Mesodermal cell (in vitro differentiated cells): Measurements from ENCODE around the gene RASAL3. TPM values are rescaled to one million over a fixed set of nuclear protein-coding genes. Genes with fewer than 3 reads are reported as not detected.

Experiments used
- H3K27ac ChIP-seq: 2 replicates; pipeline ENCODE4 v1.7.0; 2013; ENCODE audit warnings: mild to moderate bottlenecking, low read depth, low read length, moderate library complexity; ENCODE audit not compliant: severe bottlenecking
- H3K36me3 ChIP-seq: 2 replicates; pipeline ENCODE4 v1.7.1; 2013; ENCODE audit warnings: mild to moderate bottlenecking, low read length, moderate library complexity; ENCODE audit not compliant: control insufficient read depth, insufficient read depth
- H3K4me1 ChIP-seq: one replicate; pipeline ENCODE4 v1.7.1; 2013; ENCODE audit warnings: mild to moderate bottlenecking, low read length; ENCODE audit not compliant: insufficient read depth, control insufficient read depth, poor library complexity, severe bottlenecking
- H3K4me3 ChIP-seq: 2 replicates; pipeline ENCODE4 v1.7.0; 2013; ENCODE audit warnings: low read length, control low read depth, mild to moderate bottlenecking; ENCODE audit not compliant: insufficient read depth, poor library complexity, severe bottlenecking; ENCODE audit errors: extremely low read depth
- H3K9me3 ChIP-seq: 2 replicates; pipeline ENCODE4 v1.7.1; 2013; ENCODE audit warnings: mild to moderate bottlenecking, low read length, moderate library complexity; ENCODE audit not compliant: control insufficient read depth
- WGBS, 2 experiments: methylation state at CpG; one replicate each; pipeline ENCODE4 v1.1.5; 2013; ENCODE audit warnings: missing lambda C conversion rate in 2 of 2; ENCODE audit not compliant: insufficient coverage in 2 of 2; 5-methylcytosine and 5-hydroxymethylcytosine counted together
- polyA plus RNA-seq, 2 experiments: library from polyadenylated mRNA; stranded (reverse); fragments of 50-300 nt; gene quantifications; one replicate each; pipeline ENCODE4 v1.2.3, GENCODE V29; 2013

The RASAL3 gene
- 0.44 TPM for polyA plus RNA-seq (2013, experiment 1 of 2)
- polyA plus RNA-seq (2013, experiment 2 of 2) = not detected

GRCh38 chr19:15464394-15465385 is at the start of gene RASAL3:
Gene RASAL3 (minus strand): TSS chr19:15464544. CDS start chr19:15464358, 186 bp downstream.
- Histone ChIP-seq H3K9me3 (no peaks in the 10 kb centered on the region), H3K4me3 (no peak within 1 kb of the TSS), H3K36me3 (no peaks in the 10 kb centered on the region), H3K4me1 (no peaks in the 10 kb centered on the region), H3K27ac (no peak within 1 kb of the TSS)
- 67 to 78% methylated on average over 8 to 11 of the region's 17 CpGs for WGBS, 2 experiments

DNA sequence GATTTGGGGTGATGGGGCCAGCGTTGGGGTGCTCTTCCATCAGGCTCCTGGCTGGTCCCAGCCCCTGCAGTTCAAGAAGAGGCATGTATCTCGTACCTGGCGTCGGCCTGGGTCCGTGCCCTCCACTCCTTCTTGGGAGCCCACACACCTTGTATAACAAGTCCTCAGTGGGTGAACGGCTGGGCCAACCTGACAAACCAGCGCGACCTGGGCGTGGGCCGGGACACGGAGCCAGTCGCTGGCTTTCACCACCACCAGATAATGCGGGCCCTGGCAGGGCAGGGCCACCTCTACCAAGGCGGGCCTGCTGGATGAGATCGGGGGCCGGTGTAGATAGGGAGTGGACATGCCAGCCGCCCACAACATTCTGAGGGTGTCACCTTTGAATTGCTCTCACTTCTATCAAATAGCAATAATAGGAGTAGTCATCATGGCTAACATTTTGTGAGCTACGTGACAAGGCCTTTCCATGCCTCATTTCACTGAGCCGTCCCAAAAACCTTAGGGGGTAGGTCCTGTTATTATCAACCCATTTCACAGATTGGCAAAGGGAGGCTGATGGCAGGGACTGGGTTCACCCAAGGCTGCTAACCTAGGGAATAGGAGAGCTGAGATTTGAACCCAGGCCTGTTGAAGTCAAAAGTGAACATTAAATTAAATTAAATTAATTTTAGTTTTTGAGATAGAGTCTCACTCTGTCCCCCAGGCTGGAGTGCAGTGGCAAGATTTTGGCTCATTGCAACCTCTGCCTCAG is 47.5 kb upstream of the RASAL3 start:
- Histone ChIP-seq H3K36me3 (no peaks in the 10 kb centered on the region), H3K4me1 (no peaks in the 10 kb centered on the region), H3K27ac (no peak overlapping the region), H3K9me3 (peaks cover 45% of the 10 kb centered on the region), H3K4me3 (no peak overlapping the region)
- WGBS, 2 experiments = 87 to 89% methylated on average over 15 to 17 of the region's 19 CpGs

- no peak within 1 kb of the TSS for H3K27ac ChIP-seq
- peaks cover 44% of the 10 kb centered on the region for H3K9me3 ChIP-seq
- H3K4me1 ChIP-seq = no peaks in the 10 kb centered on the region
- H3K36me3 ChIP-seq = no peaks in the 10 kb centered on the region
- no peak within 1 kb of the TSS for H3K4me3 ChIP-seq
- WGBS, 2 experiments = 89% methylated on average over 46 to 51 of the region's 52 CpGs
Measured at GRCh38 chr19:15508035-15508710, 43.8 kb upstream of the RASAL3 start, which contains the start of gene CYP4F22. Gene CYP4F22 (plus strand): TSS chr19:15508525. CDS start chr19:15525337, 16,812 bp downstream.

DNA sequence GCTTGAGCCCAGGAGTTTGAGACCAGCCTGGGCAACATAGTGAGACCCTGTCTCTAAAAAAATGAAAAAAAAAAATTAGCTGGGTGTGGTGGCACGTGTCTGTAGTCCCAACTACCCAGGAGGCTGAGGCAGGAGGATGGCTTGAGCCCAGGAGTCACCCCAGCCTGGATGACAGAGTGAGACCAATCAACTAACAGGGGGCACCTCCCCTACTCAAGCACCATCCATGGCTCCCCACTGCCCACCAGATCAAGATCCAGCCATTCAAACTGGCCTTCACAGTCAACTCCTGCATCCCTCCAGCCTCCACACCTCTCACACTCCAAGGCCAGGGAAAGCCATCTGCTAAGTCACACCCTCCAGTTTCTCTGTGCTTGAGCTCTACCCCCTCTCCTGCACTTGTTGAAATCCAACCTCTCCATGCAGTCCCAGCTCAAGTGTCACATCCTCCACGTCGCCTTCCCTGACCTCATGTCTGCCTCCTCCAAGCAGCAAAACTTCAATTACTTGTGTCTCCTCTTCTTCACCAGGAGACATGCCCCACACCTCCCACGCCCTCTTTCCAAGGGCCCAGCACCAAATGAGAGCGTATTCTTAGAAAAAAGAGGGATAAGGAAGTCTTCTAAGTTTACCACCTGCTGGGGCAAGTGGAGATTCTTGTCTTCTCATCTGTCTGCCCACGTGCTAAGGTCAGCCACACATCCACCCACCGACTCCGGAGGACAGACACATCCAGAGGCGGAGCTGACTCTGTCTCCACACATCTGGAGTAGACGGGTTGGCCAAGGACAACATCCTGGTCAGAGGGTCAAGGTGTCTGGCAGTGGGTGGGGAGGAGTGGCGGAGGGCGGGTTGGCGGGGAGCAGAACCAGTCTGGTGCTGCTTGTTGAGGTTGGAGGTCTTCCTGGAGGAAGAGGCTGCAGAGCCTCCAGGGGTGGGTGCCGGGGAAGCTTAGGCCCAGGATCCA is 43.0 kb upstream of the RASAL3 start:
- no peak overlapping the region for H3K27ac ChIP-seq
- no peak overlapping the region for H3K4me3 ChIP-seq
- 71 to 77% methylated on average over 6 to 8 of the region's 14 CpGs for WGBS, 2 experiments
- H3K36me3 ChIP-seq = no peaks in the 10 kb centered on the region
- H3K9me3 ChIP-seq = peaks cover 48% of the 10 kb centered on the region
- no peaks in the 10 kb centered on the region for H3K4me1 ChIP-seq

- Histone ChIP-seq H3K4me1 (no peaks in the 10 kb centered on the region), H3K9me3 (peaks cover 43% of the 10 kb centered on the region), H3K4me3 (no peak overlapping the region), H3K27ac (no peak overlapping the region), H3K36me3 (no peaks in the 10 kb centered on the region)
- 47 to 64% methylated on average over 2 to 4 of the region's 5 CpGs for whole genome bisulfite sequencing, 2 experiments
Measured at GRCh38 chr19:15506074-15506571, 41.8 kb upstream of the RASAL3 start.

GRCh38 chr19:15502264-15502663 is 37.9 kb upstream of the RASAL3 start:
- H3K4me3 ChIP-seq = no peak overlapping the region
- H3K36me3 ChIP-seq = no peaks in the 10 kb centered on the region
- peaks cover 39% of the 10 kb centered on the region for H3K9me3 ChIP-seq
- no peaks in the 10 kb centered on the region for H3K4me1 ChIP-seq
- 88 to 89% methylated on average over 1 of the region's 1 CpG for WGBS, 2 experiments
- no peak overlapping the region for H3K27ac ChIP-seq

DNA sequence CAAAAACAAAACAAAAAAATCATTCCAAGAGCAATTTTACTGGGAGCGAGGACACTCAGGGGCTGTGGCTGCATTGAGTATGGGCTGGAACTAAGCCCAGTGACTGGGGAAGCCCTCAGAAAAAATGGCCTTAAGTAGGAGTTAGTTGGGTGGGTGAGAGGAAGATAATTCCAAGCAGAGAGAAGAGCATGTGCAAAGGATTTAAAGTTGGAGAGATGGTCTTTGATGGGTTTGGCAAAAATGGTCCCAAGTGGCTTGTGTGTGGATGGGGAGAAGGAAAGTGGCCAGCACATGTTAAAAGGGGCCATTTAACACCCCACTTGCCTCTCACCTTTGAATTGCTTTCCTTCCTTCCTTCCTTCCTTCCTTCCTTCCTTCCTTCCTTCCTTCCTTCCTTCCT is 37.3 kb upstream of the RASAL3 start:
- 86% methylated on average over 1 of the region's 1 CpG; no CpG with 5 or more reads in 1 of the 2 experiments for WGBS, 2 experiments
- H3K36me3 ChIP-seq = no peaks in the 10 kb centered on the region
- H3K4me3 ChIP-seq = no peak overlapping the region
- H3K4me1 ChIP-seq = no peaks in the 10 kb centered on the region
- H3K9me3 ChIP-seq = peaks cover 43% of the 10 kb centered on the region
- no peak overlapping the region for H3K27ac ChIP-seq

DNA sequence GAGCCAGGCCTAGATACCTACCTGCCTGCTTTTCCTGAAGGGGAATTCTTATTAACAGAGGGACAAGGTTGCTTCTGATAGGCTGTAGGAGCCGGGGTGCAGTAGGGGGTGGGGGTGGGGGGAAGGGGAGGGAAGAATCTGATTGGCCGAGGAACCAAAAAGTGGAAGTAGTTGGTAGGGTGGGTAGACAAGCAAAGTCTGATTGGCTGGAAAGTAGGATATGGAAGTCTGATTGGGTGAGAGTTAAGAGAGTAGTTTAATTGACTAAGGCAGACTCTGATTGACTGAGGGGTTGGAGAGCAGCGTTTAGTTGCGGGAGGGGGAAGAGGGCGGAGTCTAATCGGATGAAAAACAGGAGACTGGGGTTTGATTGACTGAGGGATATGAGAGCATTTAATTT is 34.6 kb upstream of the RASAL3 start:
- H3K27ac ChIP-seq = no peak overlapping the region

DNA sequence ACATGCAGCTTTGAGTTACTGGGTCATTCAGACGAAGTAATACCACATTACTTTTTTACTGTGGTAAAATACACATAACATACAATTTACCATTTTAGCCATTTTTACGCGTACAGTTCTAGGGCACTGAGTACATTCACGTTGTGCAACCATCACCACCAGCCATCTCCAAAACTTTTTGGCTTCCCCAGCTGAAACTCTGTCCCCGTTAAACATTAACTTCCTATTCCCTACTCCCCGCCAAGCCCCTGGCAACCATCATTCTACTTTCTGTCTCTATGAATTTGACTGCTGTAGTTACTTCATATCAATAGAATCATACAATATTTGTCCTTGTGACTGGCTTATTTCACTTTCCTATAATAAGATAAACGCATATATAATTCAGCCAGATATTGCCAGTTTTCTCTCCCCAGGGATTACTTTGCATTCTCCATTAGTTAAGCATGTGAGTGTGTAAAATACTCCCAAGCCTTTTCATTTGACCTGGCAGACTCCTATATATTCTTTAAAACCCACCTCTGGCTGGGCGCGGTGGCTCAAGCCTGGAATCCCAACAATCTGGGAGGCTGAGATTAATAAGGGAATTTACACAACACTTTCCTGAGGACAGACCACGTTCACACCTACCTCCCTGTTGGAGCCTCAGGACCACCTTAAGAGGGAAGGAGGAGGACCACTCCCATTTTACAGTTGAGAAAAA is 34.0 kb upstream of the RASAL3 start:
- WGBS, 2 experiments = 69 to 71% methylated on average over 6 of the region's 10 CpGs
- Histone ChIP-seq H3K4me1 (no peaks in the 10 kb centered on the region), H3K4me3 (no peak overlapping the region), H3K36me3 (no peaks in the 10 kb centered on the region), H3K9me3 (peaks cover 42% of the 10 kb centered on the region), H3K27ac (no peak overlapping the region)

More for the DNA sequence above, 34.6 kb upstream of the RASAL3 start:
- H3K4me1 ChIP-seq = no peaks in the 10 kb centered on the region
- WGBS, 2 experiments = 84 to 100% methylated on average over 1 to 5 of the region's 6 CpGs
- no peak overlapping the region for H3K4me3 ChIP-seq
- H3K9me3 ChIP-seq = peaks cover 42% of the 10 kb centered on the region
- H3K36me3 ChIP-seq = no peaks in the 10 kb centered on the region
